GM19025 (cell line): ENCODE measurements around the gene CCN5.

ENCODE experiments used
- ATAC-seq: cut with Tn5 transposase; IDR thresholded peaks from one replicate; pipeline ENCODE4 v1.9.1; 2021; ENCODE audit warnings: mild to moderate bottlenecking, low read depth, moderate library complexity; ENCODE audit not compliant: unreplicated experiment

The CCN5 gene

GRCh38 chr20:44714102-44714700 is 968 bp upstream of the CCN5 start:
- ATAC-seq = no peak

- ATAC-seq = no peak
Observed at GRCh38 chr20:44715499-44716308, 535 bp downstream of the CCN5 start.

- no peak for ATAC-seq
Observed at GRCh38 chr20:44716309-44717106, 1.3 kb downstream of the CCN5 start.

GRCh38 chr20:44717986-44718385 is 2.8 kb downstream of the CCN5 start:
- no peak for ATAC-seq

GRCh38 chr20:44719841-44720240 is 4.7 kb downstream of the CCN5 start:
- no peak for ATAC-seq

- ATAC-seq = no peak
Observed at GRCh38 chr20:44720621-44720996, 5.4 kb downstream of the CCN5 start.

- no peak for ATAC-seq
Observed at GRCh38 chr20:44720997-44721784, 6.0 kb downstream of the CCN5 start.

- no peak for ATAC-seq
Observed at GRCh38 chr20:44721785-44722054, 6.6 kb downstream of the CCN5 start.

GRCh38 chr20:44722990-44723389 is 7.8 kb downstream of the CCN5 start:
- no peak for ATAC-seq

- ATAC-seq = no peak
Observed at GRCh38 chr20:44723391-44723790, 8.2 kb downstream of the CCN5 start.

- ATAC-seq = no peak
Observed at GRCh38 chr20:44723798-44724362, 8.7 kb downstream of the CCN5 start.

GRCh38 chr20:44724423-44725091 is 9.4 kb downstream of the CCN5 start:
- no peak for ATAC-seq

GRCh38 chr20:44725837-44726236 is 10.7 kb downstream of the CCN5 start:
- ATAC-seq = no peak

GRCh38 chr20:44727039-44727438 is 11.9 kb downstream of the CCN5 start:
- ATAC-seq = no peak

GRCh38 chr20:44727651-44728050 is 12.5 kb downstream of the CCN5 start:
- ATAC-seq = no peak

- ATAC-seq = no peak
Observed at GRCh38 chr20:44728801-44729443, 13.8 kb downstream of the CCN5 start.

GRCh38 chr20:44730441-44730840 is 15.3 kb downstream of the CCN5 start:
- no peak for ATAC-seq

- no peak for ATAC-seq
Observed at GRCh38 chr20:44731657-44732056, 16.5 kb downstream of the CCN5 start.

- ATAC-seq = no peak
Observed at GRCh38 chr20:44732327-44732726, 17.2 kb downstream of the CCN5 start.
